ENCODE data around the gene ITIH3. TPM values are rescaled to one million over a fixed set of nuclear protein-coding genes. Genes with fewer than 3 reads are reported as not detected.

The ITIH3 gene
- total and polyA plus RNA-seq, 10 of the 15 experiments (the other 5 are each of a cell fraction or from before 2014, with no cell fraction given), result 0.07 to 0.17 (median 0.15) TPM; not detected in 7

DNA sequence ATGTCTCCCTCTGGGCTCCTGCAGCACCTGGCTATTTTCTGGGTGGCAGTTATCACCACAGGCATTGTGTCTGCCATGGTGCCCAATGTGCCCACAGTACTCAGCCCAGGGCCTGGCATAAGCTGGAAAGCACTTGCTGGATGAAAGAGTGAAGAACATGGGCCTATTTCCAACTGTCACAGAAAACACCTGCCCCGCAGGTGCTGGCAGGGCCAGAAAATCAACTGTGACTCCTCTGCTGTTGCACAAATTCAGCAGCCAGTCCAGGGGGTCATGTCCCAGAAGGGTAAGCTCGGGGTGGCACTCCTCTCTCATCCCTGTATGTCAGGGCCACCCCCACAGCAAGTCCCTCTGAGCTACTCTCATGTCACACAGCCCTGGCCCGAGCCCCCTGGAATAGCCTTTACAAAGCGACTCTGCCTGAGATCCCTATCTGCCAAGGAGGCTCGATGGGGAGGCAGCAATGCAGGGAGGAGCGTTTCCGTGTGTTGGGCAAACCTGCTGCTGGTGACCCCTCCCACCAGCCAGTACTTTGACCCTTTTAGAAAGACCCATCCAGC is 16.9 kb downstream of the ITIH3 start:
- ATAC-seq (no peak), FAIRE-seq (no peak), DNase-seq (ENCODE audit: low read depth, low spot score) (no peak)
- BruUV-seq (replicated peaks), result no TSS peak
- Histone ChIP-seq H3K9ac (ENCODE audit: control insufficient read depth, insufficient read depth, low read length) (no peak overlapping the region), H3K79me2 (ENCODE audit: control insufficient read depth, insufficient read depth, low read length) (no peaks in the 10 kb centered on the region), H3K4me1 (ENCODE audit: control insufficient read depth, insufficient read depth, low read length) (no peaks in the 10 kb centered on the region), H3K9me3 (replicated peaks; ENCODE audit: control insufficient read depth, insufficient read depth, low read length) (no peaks in the 10 kb centered on the region), H3K27ac (ENCODE audit: control insufficient read depth, insufficient read depth) (no peak overlapping the region), H3K4me2 (ENCODE audit: control insufficient read depth, insufficient read depth) (no peak overlapping the region), H3K36me3 (ENCODE audit: control insufficient read depth in 2 of 2, insufficient read depth in 2 of 2, low read length in 1 of 2) (no peaks in the 10 kb centered on the region), H3K4me3 (no peak overlapping the region), H2AFZ (ENCODE audit: control insufficient read depth, low read depth, low read length) (no peak overlapping the region), H4K20me1 (ENCODE audit: control insufficient read depth, insufficient read depth) (no peaks in the 10 kb centered on the region; the same call in 1 of the 2 replicates), H3K27me3 (replicated peaks in 1 of 2; ENCODE audit: control insufficient read depth in 2 of 2, insufficient read depth in 2 of 2, low read length in 1 of 2) (no peaks in the 10 kb centered on the region)
- ChIA-PET POLR2A (no interaction called here), SMC1A (ENCODE audit: uncharacterized antibody, unreplicated experiment) (no interaction called here), RAD21 (ENCODE audit: unreplicated experiment) (no interaction called here), CTCF (interaction anchor here (0.6 to 2.4 kb wide), 6 partner anchors 9 to 267 kb away, joined by 3 to 10 read pairs (median 3); no protein-coding TSS in a partner anchor)
- intact Hi-C loops (cut with micrococcal nuclease; ENCODE audit: unreplicated experiment), result no loop called here
- TF ChIP-seq SIX5 (IDR thresholded peaks at IDR 0.05; ENCODE audit: low read depth, low read length, severe bottlenecking), result no peak
- no peak for TF ChIP-seq TAF1 (IDR thresholded peaks at IDR 0.05; ENCODE audit: borderline replicate concordance, low read depth, low read length)
- TF ChIP-seq POLR2A (IDR thresholded peaks at IDR 0.05; ENCODE audit: low read depth, low read length), result no peak
- TF ChIP-seq CREM (IDR thresholded peaks at IDR 0.05; ENCODE audit: low read depth), result no peak
- TF ChIP-seq ATF2 (IDR thresholded peaks at IDR 0.05; ENCODE audit: low read length), result no peak
- TF ChIP-seq CEBPB (IDR thresholded peaks at IDR 0.05; ENCODE audit: borderline replicate concordance in 1 of 2, low read depth in 2 of 2, low read length in 2 of 2), result no peak
- no peak for TF ChIP-seq TCF12 (IDR thresholded peaks at IDR 0.05; ENCODE audit: low read depth, low read length)
- TF ChIP-seq, protein P1, sequence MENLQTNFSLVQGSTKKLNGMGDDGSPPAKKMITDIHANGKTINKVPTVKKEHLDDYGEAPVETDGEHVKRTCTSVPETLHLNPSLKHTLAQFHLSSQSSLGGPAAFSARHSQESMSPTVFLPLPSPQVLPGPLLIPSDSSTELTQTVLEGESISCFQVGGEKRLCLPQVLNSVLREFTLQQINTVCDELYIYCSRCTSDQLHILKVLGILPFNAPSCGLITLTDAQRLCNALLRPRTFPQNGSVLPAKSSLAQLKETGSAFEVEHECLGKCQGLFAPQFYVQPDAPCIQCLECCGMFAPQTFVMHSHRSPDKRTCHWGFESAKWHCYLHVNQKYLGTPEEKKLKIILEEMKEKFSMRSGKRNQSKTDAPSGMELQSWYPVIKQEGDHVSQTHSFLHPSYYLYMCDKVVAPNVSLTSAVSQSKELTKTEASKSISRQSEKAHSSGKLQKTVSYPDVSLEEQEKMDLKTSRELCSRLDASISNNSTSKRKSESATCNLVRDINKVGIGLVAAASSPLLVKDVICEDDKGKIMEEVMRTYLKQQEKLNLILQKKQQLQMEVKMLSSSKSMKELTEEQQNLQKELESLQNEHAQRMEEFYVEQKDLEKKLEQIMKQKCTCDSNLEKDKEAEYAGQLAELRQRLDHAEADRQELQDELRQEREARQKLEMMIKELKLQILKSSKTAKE (IDR thresholded peaks at IDR 0.05; ENCODE audit: low read depth, poor library complexity, severe bottlenecking), result no peak
- TF ChIP-seq, protein P2, sequence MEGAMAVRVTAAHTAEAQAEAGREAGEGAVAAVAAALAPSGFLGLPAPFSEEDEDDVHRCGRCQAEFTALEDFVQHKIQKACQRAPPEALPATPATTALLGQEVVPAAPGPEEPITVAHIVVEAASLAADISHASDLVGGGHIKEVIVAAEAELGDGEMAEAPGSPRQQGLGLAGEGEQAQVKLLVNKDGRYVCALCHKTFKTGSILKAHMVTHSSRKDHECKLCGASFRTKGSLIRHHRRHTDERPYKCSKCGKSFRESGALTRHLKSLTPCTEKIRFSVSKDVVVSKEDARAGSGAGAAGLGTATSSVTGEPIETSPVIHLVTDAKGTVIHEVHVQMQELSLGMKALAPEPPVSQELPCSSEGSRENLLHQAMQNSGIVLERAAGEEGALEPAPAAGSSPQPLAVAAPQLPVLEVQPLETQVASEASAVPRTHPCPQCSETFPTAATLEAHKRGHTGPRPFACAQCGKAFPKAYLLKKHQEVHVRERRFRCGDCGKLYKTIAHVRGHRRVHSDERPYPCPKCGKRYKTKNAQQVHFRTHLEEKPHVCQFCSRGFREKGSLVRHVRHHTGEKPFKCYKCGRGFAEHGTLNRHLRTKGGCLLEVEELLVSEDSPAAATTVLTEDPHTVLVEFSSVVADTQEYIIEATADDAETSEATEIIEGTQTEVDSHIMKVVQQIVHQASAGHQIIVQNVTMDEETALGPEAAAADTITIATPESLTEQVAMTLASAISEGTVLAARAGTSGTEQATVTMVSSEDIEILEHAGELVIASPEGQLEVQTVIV (IDR thresholded peaks at IDR 0.05; ENCODE audit: borderline replicate concordance, partially characterized antibody), result no peak
- no peak for TF ChIP-seq BRCA1 (IDR thresholded peaks at IDR 0.05; ENCODE audit: low read depth, low read length)
- no peak for TF ChIP-seq ZNF24 (IDR thresholded peaks at IDR 0.05)
- TF ChIP-seq CREB1 (IDR thresholded peaks at IDR 0.05; ENCODE audit: low read depth), result no peak
- no peak for TF ChIP-seq SREBF1 (IDR thresholded peaks at IDR 0.05; ENCODE audit: low read length)
- no peak for TF ChIP-seq PML (IDR thresholded peaks at IDR 0.05; ENCODE audit: low read length)
- no peak for TF ChIP-seq SUPT20H (IDR thresholded peaks at IDR 0.05; ENCODE audit: borderline replicate concordance, control insufficient read depth, low read depth, low read length)
- no peak for TF ChIP-seq JUNB (IDR thresholded peaks at IDR 0.05)
- WGBS (ENCODE audit: insufficient coverage, insufficient replicate concordance, low lambda C conversion rate, missing lambda C conversion rate), result 37% methylated on average over 7 of the region's 7 CpGs
- in situ Hi-C loops (cut with MboI), result no loop called here
